Naive B cell (primary cell): Measurements from ENCODE around the gene EFCAB6. TPM values are rescaled to one million over a fixed set of nuclear protein-coding genes. Genes with fewer than 3 reads are reported as not detected.

ENCODE experiments used
- ATAC-seq, 2 donors: fragments of 150-1000 bp; cut with Tn5 transposase; 2 replicates each; pipeline ENCODE4 v1.10.0; 2021; ENCODE audit warnings: low read depth in 2 of 2, mild to moderate bottlenecking in 2 of 2, moderate library complexity in 2 of 2
- DNase-seq: peaks from one replicate; pipeline ENCODE4 v3.0.0; 2022
- H3K27ac Mint-ChIP-seq, 6 donors: one replicate each; pipeline ENCODE4 v1.8.0; 2020 to 2022; ENCODE audit warnings: mild to moderate bottlenecking in 6 of 6, mixed read lengths in 6 of 6, moderate library complexity in 5 of 6, inconsistent platforms in 2 of 6
- H3K27me3 Mint-ChIP-seq, 3 donors: one replicate each; pipeline ENCODE4 v1.8.0; 2021 to 2022; ENCODE audit warnings: mixed read lengths in 3 of 3, mild to moderate bottlenecking in 1 of 3
- H3K36me3 Mint-ChIP-seq, 2 donors: one replicate each; pipeline ENCODE4 v1.8.0; 2020 to 2022; ENCODE audit warnings: mixed read lengths in 2 of 2, inconsistent platforms in 1 of 2, mild to moderate bottlenecking in 1 of 2
- H3K4me1 Mint-ChIP-seq, 3 donors: one replicate each; pipeline ENCODE4 v1.8.0; 2020 to 2022; ENCODE audit warnings: mixed read lengths in 3 of 3, inconsistent platforms in 1 of 3, mild to moderate bottlenecking in 1 of 3, moderate library complexity in 1 of 3
- H3K4me3 Mint-ChIP-seq, 8 donors: one replicate each; pipeline ENCODE4 v1.8.0; 2020 to 2022; ENCODE audit warnings: mild to moderate bottlenecking in 8 of 8, mixed read lengths in 8 of 8, moderate library complexity in 8 of 8, inconsistent platforms in 2 of 8
- H3K9me3 Mint-ChIP-seq, 7 donors: one replicate each; pipeline ENCODE4 v1.8.0; 2020 to 2022; ENCODE audit warnings: mixed read lengths in 7 of 7, mild to moderate bottlenecking in 5 of 7, inconsistent platforms in 2 of 7, moderate library complexity in 1 of 7
- polyA plus RNA-seq, 6 donors: library from polyadenylated mRNA; unstranded; fragments of 300-500 nt; fragmentation: Illumina TruSeq; gene quantifications; one replicate each; pipeline ENCODE4 v1.2.3, GENCODE V29; 2021; ENCODE audit warnings: low read depth in 6 of 6

EFCAB6 gene
- polyA plus RNA-seq, 6 donors from 2014 or later = not detected

DNA sequence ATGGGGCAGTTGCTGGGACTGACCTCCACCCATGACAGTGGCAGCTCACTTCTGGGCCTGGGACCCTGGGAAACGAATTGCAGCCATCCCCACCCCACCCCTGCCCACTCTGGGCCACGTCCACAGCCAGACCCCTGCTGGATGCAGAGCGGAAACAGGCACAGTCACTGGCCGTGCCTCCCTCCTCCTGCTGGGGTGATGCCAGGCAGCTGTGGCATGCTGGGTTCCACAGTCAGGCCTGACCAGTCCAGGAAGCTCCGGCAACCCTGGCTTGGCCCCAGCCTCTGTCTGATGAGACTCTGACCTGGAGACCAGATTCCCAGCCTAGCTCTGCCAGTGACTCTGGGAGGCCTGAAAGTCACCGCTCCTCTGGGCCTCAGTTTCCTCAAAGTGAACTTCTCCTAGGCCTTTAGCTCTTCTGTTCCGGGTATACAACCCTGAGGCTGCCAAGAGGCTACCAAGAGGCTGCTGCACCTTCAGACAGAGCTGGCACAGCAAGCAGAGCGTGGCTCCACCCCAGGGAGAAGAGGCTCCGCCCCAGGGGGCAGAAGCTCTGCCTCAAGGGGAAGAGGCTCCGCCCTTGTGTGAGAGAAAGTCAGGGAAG is 41.3 kb upstream of the EFCAB6 start:
- no peak for ATAC-seq
- H3K27ac Mint-ChIP-seq = peak overlapping the region in 1 of 6 donors; percentile 68

GRCh38 chr22:43852573-43853327 is 40.6 kb upstream of the EFCAB6 start:
- no peak for ATAC-seq
- H3K4me3 Mint-ChIP-seq = no peak overlapping the region

More for the DNA sequence above, 41.3 kb upstream of the EFCAB6 start:
- peaks cover 32 to 55% (median 48%) of the 10 kb centered on the region in 3 donors for H3K27me3 Mint-ChIP-seq
- H3K4me1 Mint-ChIP-seq = no peaks in the 10 kb centered on the region
- H3K36me3 Mint-ChIP-seq = peaks cover 0 to 9% of the 10 kb centered on the region in 2 donors
- H3K4me3 Mint-ChIP-seq = no peak overlapping the region
- DNase-seq = no peak
- peaks cover 5 to 17% (median 15%) of the 10 kb centered on the region in 7 donors for H3K9me3 Mint-ChIP-seq

DNA sequence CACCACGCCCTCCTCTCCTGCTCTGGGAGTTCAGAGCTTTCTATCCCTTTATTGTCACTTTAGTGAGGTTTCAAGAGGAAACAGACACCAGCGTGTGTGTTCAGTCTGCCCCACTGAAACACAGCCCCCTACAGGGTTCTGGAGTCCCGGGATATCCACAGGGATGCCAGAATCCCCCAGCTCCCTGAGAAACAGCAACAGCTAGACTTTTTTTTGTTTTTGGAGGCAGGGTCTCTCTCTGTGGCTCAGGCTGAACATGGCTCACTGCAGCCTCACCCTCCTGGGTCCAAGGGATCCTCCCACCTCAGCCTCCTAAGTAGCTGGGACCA is 39.8 kb upstream of the EFCAB6 start:
- peak overlapping the region in 1 of 6 donors; percentile 59 for H3K27ac Mint-ChIP-seq
- H3K36me3 Mint-ChIP-seq = peaks cover 0 to 5% of the 10 kb centered on the region in 2 donors
- H3K27me3 Mint-ChIP-seq = peaks cover 24 to 54% (median 41%) of the 10 kb centered on the region in 3 donors
- H3K4me1 Mint-ChIP-seq = no peaks in the 10 kb centered on the region
- ATAC-seq (no peak), DNase-seq (no peak)
- peaks cover 3 to 14% (median 6%) of the 10 kb centered on the region in 7 donors for H3K9me3 Mint-ChIP-seq
- no peak overlapping the region for H3K4me3 Mint-ChIP-seq

More at GRCh38 chr22:43852573-43853327, 40.6 kb upstream of the EFCAB6 start:
- Mint-ChIP-seq H3K9me3 (peaks cover 5 to 17% (median 14%) of the 10 kb centered on the region in 7 donors), H3K27me3 (peaks cover 32 to 55% (median 45%) of the 10 kb centered on the region in 3 donors), H3K27ac (peak overlapping the region in 1 of 6 donors; percentile 7), H3K4me1 (no peaks in the 10 kb centered on the region), H3K36me3 (peaks cover 0 to 9% of the 10 kb centered on the region in 2 donors)
- DNase-seq = no peak

DNA sequence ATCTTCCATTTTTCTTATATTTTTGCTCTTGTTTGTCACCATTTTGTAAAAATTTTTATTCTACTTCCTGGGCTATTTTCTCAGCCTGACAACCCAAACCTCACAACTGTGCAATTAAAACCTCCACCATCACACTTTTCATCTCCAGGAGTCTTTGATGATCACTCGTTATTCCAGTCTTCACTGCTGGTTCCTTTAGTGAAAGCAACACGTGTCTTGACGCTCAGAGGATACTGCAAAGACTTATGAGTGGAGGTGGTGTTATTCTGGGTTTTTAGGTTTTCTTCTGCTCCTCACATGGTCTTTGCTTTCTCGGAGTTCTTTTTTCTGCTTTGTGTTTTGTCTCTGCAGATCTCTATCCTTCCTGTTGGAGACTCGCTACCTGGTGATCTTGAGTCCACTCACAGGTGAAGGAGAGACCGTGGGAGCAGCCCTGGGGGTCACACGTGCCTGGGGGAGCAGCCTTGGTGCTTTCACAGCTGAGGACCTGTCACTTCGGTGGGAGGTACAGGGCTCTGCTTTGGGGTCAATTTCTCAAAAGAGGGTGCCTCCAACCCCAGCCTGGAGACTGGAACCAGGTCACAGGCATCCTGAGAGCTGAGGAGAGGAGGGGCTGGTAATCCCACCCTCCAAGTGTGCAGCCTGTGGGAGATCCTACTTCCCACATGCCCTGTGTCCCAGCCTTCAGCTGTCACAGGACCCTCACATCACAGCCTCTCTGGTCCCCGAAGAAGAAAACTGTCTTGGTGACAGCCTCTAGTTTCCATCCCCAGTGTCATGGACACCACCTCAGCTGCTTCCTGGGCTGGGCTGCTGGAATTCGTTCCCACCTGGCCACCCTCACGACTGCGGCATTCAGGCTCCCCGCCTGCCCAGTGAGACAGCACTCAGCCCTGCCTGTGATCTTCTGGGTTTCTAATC is 39.2 kb upstream of the EFCAB6 start:
- DNase-seq = no peak
- H3K36me3 Mint-ChIP-seq = no peaks in the 10 kb centered on the region
- H3K27me3 Mint-ChIP-seq = peaks cover 18 to 49% (median 35%) of the 10 kb centered on the region in 3 donors
- peak overlapping the region in 2 of 6 donors; percentile 12 to 59 for H3K27ac Mint-ChIP-seq
- no peaks in the 10 kb centered on the region for H3K4me1 Mint-ChIP-seq
- no peak overlapping the region for H3K4me3 Mint-ChIP-seq
- no peak for ATAC-seq
- peaks cover 0 to 8% (median 2%) of the 10 kb centered on the region in 7 donors for H3K9me3 Mint-ChIP-seq

- H3K36me3 Mint-ChIP-seq = no peaks in the 10 kb centered on the region
- H3K27me3 Mint-ChIP-seq = peaks cover 16 to 54% (median 31%) of the 10 kb centered on the region in 3 donors
- H3K9me3 Mint-ChIP-seq = peaks cover 0 to 1% (median 0%) of the 10 kb centered on the region in 7 donors
- H3K4me3 Mint-ChIP-seq = no peak overlapping the region
- peaks cover 0 to under 1% (median 0%) of the 10 kb centered on the region in 3 donors for H3K4me1 Mint-ChIP-seq
- ATAC-seq = no peak
- no peak for DNase-seq
- no peak overlapping the region for H3K27ac Mint-ChIP-seq
Measured at GRCh38 chr22:43850529-43850928, 38.4 kb upstream of the EFCAB6 start.

DNA sequence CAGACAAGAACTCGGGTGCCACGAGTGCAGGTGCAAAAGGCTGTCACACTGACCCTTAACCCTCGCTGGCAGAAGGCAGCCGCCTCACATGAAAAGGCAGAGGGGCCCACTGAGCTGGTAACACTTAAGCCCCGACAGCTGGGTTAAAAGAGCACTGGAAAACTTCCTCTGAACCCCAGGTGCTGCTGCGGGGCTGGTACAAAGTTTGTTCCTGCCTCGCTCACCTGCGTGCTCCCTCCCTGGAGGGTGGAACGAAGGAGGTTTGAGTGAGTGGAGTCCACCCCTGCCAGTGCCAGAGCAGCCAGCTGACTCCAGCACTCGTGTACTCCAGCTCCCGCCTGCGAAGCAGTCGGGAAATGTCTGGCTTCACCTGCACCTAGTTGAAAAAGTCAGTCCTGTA is 37.6 kb upstream of the EFCAB6 start:
- H3K36me3 Mint-ChIP-seq = no peaks in the 10 kb centered on the region
- peaks cover 16 to 54% (median 30%) of the 10 kb centered on the region in 3 donors for H3K27me3 Mint-ChIP-seq
- no peak overlapping the region for H3K27ac Mint-ChIP-seq
- no peak overlapping the region for H3K4me3 Mint-ChIP-seq
- no peak for ATAC-seq
- peaks cover 0 to 5% (median 0%) of the 10 kb centered on the region in 3 donors for H3K4me1 Mint-ChIP-seq
- no peak for DNase-seq
- no peaks in the 10 kb centered on the region for H3K9me3 Mint-ChIP-seq

- DNase-seq = no peak
- ATAC-seq = no peak
- H3K4me1 Mint-ChIP-seq = peaks cover 0 to 5% (median 0%) of the 10 kb centered on the region in 3 donors
- H3K36me3 Mint-ChIP-seq = no peaks in the 10 kb centered on the region
- no peak overlapping the region for H3K4me3 Mint-ChIP-seq
- peaks cover 16 to 54% (median 32%) of the 10 kb centered on the region in 3 donors for H3K27me3 Mint-ChIP-seq
- H3K9me3 Mint-ChIP-seq = no peaks in the 10 kb centered on the region
- H3K27ac Mint-ChIP-seq = no peak overlapping the region
Measured at GRCh38 chr22:43848366-43849171, 36.5 kb upstream of the EFCAB6 start.

GRCh38 chr22:43847376-43848289 is 35.5 kb upstream of the EFCAB6 start:
- H3K4me3 Mint-ChIP-seq = no peak overlapping the region
- H3K4me1 Mint-ChIP-seq = peaks cover 0 to 5% (median 0%) of the 10 kb centered on the region in 3 donors
- no peaks in the 10 kb centered on the region for H3K9me3 Mint-ChIP-seq
- H3K36me3 Mint-ChIP-seq = no peaks in the 10 kb centered on the region
- no peak overlapping the region for H3K27ac Mint-ChIP-seq
- no peak for DNase-seq
- H3K27me3 Mint-ChIP-seq = peaks cover 16 to 47% (median 26%) of the 10 kb centered on the region in 3 donors
- no peak for ATAC-seq

GRCh38 chr22:43846966-43847365 is 34.9 kb upstream of the EFCAB6 start:
- ATAC-seq (no peak), DNase-seq (no peak)
- Mint-ChIP-seq H3K27ac (peak overlapping the region in 1 of 6 donors; percentile 64), H3K4me3 (no peak overlapping the region), H3K9me3 (no peaks in the 10 kb centered on the region), H3K27me3 (peaks cover 15 to 43% (median 24%) of the 10 kb centered on the region in 3 donors), H3K4me1 (peaks cover 0 to 5% (median 0%) of the 10 kb centered on the region in 3 donors), H3K36me3 (no peaks in the 10 kb centered on the region)

- no peak for DNase-seq
- peaks cover 0 to 5% (median 0%) of the 10 kb centered on the region in 3 donors for H3K4me1 Mint-ChIP-seq
- peak overlapping the region in 2 of 6 donors; percentile 24 to 71 for H3K27ac Mint-ChIP-seq
- H3K27me3 Mint-ChIP-seq = peaks cover 9 to 33% (median 19%) of the 10 kb centered on the region in 3 donors
- H3K9me3 Mint-ChIP-seq = no peaks in the 10 kb centered on the region
- no peak for ATAC-seq
- no peaks in the 10 kb centered on the region for H3K36me3 Mint-ChIP-seq
- H3K4me3 Mint-ChIP-seq = no peak overlapping the region
Measured at GRCh38 chr22:43845981-43846380, 33.9 kb upstream of the EFCAB6 start.

- H3K27ac Mint-ChIP-seq = peak overlapping the region in 1 of 6 donors; percentile 65
- peaks cover 0 to 5% (median 0%) of the 10 kb centered on the region in 3 donors for H3K4me1 Mint-ChIP-seq
- peaks cover 7 to 30% (median 19%) of the 10 kb centered on the region in 3 donors for H3K27me3 Mint-ChIP-seq
- ATAC-seq (no peak), DNase-seq (no peak)
- no peak overlapping the region for H3K4me3 Mint-ChIP-seq
- H3K9me3 Mint-ChIP-seq = no peaks in the 10 kb centered on the region
- no peaks in the 10 kb centered on the region for H3K36me3 Mint-ChIP-seq
Measured at GRCh38 chr22:43844560-43845545, 32.7 kb upstream of the EFCAB6 start.
